AG04449 (cell line): ENCODE data around the gene FAM124B.
"Not testable (repeated sequence)": the region's sequence is repeated elsewhere in the genome, so short reads cannot be mapped to it uniquely, and the experiment has no call there.

ENCODE experiments used
- CTCF ChIA-PET: fragments of 350-600 bp; formaldehyde crosslinking; extraction: SDS; loops from one replicate; lab custom pipeline; 2021; ENCODE audit warnings: antibody characterized with exemption; lab: Yijun Ruan, JAX
- POLR2A ChIA-PET: fragments of 400-600, 350-600 bp; formaldehyde crosslinking; extraction: SDS; loops from one replicate; lab custom pipeline; 2020; ENCODE audit warnings: antibody characterized with exemption, inconsistent platforms; lab: Yijun Ruan, JAX
- DNase-seq: peaks from one replicate; pipeline ENCODE4 v3.0.0-alpha.2; 2010; ENCODE audit warnings: low read depth, low spot score
- H3K4me3 ChIP-seq: 2 replicates; pipeline ENCODE4 v1.5.1; 2011; ENCODE audit warnings: low read depth, mild to moderate bottlenecking, control low read depth, low read length
- CTCF ChIP-seq: IDR thresholded peaks from one replicate; pipeline ENCODE4 v1.5.1; 2011; ENCODE audit warnings: mild to moderate bottlenecking, moderate library complexity, low read length, control low read depth, inconsistent platforms; ENCODE audit not compliant: insufficient read depth; ENCODE audit errors: missing control alignments

Gene FAM124B

GRCh38 chr2:224393157-224393872, 8.6 kb downstream of the FAM124B start:
- POLR2A ChIA-PET = no interaction called here

GRCh38 chr2:224392545-224392944, 9.4 kb downstream of the FAM124B start:
- POLR2A ChIA-PET = no interaction called here
- no peak overlapping the region for H3K4me3 ChIP-seq
- TF ChIP-seq CTCF = no peak
- CTCF ChIA-PET = interaction anchor here (0.7 to 3.8 kb wide), 3 partner anchors 23 to 259 kb away, joined by 3 to 18 read pairs (median 4); no protein-coding TSS in a partner anchor
- no peak for DNase-seq

More at GRCh38 chr2:224393157-224393872, 8.6 kb downstream of the FAM124B start:
- no peak for DNase-seq
- no peak overlapping the region for H3K4me3 ChIP-seq
- CTCF ChIA-PET = interaction anchor here (1.0 to 1.5 kb wide), 3 partner anchors 24 to 258 kb away, joined by 3 to 4 read pairs (median 4); no protein-coding TSS in a partner anchor
- no peak for TF ChIP-seq CTCF

- DNase-seq = no peak
- ChIA-PET POLR2A (no interaction called here), CTCF (interaction anchor here (3.8 kb wide), 1 partner anchor 20 kb away, joined by 18 read pairs; no protein-coding TSS in a partner anchor)
- no peak overlapping the region for H3K4me3 ChIP-seq
- no peak for TF ChIP-seq CTCF
These were observed 12.6 kb downstream of the FAM124B start for GRCh38 chr2:224389317-224389716.

GRCh38 chr2:224386876-224387275, 15.0 kb downstream of the FAM124B start:
- H3K4me3 ChIP-seq = no peak overlapping the region
- ChIA-PET CTCF (interaction anchor here (0.6 to 6.7 kb wide), 3 partner anchors 17 to 264 kb away, joined by 3 to 45 read pairs (median 5); no protein-coding TSS in a partner anchor), POLR2A (no interaction called here)
- no peak for DNase-seq
- no peak for TF ChIP-seq CTCF

GRCh38 chr2:224382973-224383555, 18.8 kb downstream of the FAM124B start:
- CTCF ChIA-PET = interaction anchor here (1.0 to 6.7 kb wide), 2 partner anchors 13 to 413 kb away, joined by 3 to 45 read pairs; no protein-coding TSS in a partner anchor
- TF ChIP-seq CTCF = no peak
- H3K4me3 ChIP-seq = no peak overlapping the region
- DNase-seq = no peak
- POLR2A ChIA-PET = no interaction called here

GRCh38 chr2:224382280-224382647, 19.6 kb downstream of the FAM124B start:
- CTCF ChIA-PET = interaction anchor here (6.7 kb wide), 1 partner anchor 12 kb away, joined by 45 read pairs; no protein-coding TSS in a partner anchor
- H3K4me3 ChIP-seq, POLR2A ChIA-PET, DNase-seq: not testable (repeated sequence)
